ENCODE results near the gene GNB3. TPM values are rescaled to one million over a fixed set of nuclear protein-coding genes. Genes with fewer than 3 reads are reported as not detected.

GNB3 gene
- total RNA-seq, 1 donor from 2014 or later, result 22.2 TPM

DNA sequence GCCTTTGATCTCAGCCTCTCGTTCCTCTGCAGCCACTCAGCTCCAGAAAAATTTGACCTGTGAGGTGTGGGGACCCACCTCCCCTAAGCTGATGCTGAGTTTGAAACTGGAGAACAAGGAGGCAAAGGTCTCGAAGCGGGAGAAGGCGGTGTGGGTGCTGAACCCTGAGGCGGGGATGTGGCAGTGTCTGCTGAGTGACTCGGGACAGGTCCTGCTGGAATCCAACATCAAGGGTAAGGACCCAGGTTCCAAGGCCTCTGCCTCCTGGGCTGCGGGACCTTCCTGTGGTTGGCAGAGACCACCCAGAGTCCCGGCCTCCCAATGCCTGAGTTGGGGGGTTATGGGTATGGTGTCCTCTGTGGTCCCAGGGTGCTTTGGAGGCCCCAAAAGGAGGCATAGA lies 23.6 kb upstream of the GNB3 start:
- peaks cover 62% of the 10 kb centered on the region for H3K4me1 Mint-ChIP-seq
- DNase-seq (ENCODE audit: low read depth, low spot score), result no peak
- H3K4me3 Mint-ChIP-seq, result peak overlapping the region; percentile 62
- no peaks in the 10 kb centered on the region for H3K9me3 Mint-ChIP-seq
- H3K36me3 Mint-ChIP-seq (ENCODE audit: low read depth), result peaks cover 3% of the 10 kb centered on the region
- no peak overlapping the region for H3K27ac Mint-ChIP-seq (ENCODE audit: unreplicated experiment)
- TF ChIP-seq, protein P1, sequence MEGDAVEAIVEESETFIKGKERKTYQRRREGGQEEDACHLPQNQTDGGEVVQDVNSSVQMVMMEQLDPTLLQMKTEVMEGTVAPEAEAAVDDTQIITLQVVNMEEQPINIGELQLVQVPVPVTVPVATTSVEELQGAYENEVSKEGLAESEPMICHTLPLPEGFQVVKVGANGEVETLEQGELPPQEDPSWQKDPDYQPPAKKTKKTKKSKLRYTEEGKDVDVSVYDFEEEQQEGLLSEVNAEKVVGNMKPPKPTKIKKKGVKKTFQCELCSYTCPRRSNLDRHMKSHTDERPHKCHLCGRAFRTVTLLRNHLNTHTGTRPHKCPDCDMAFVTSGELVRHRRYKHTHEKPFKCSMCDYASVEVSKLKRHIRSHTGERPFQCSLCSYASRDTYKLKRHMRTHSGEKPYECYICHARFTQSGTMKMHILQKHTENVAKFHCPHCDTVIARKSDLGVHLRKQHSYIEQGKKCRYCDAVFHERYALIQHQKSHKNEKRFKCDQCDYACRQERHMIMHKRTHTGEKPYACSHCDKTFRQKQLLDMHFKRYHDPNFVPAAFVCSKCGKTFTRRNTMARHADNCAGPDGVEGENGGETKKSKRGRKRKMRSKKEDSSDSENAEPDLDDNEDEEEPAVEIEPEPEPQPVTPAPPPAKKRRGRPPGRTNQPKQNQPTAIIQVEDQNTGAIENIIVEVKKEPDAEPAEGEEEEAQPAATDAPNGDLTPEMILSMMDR (conservative IDR thresholded peaks at IDR 0.05), result no peak
- H3K27me3 Mint-ChIP-seq (ENCODE audit: low read depth), result no peaks in the 10 kb centered on the region

DNA sequence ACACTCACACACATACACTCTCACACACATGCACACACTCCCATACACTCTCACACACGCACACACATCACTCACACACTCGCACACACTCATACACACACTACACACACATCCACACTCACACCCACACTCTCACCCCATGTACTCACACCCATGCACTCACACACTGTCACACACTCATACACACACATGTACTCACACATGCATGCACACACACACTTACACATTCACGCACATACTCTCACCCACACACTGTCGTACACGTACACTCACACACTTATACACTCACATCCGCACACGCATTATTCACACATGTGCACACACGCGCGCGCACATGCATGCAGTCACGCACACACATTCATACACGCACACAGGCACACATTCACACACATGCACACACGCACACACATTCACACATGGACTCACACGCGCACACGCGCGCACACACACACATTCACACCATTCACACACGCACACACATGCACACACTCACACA lies 23.0 kb upstream of the GNB3 start:
- TF ChIP-seq, protein P1 (conservative IDR thresholded peaks at IDR 0.05), result no peak
- peaks cover 3% of the 10 kb centered on the region for H3K36me3 Mint-ChIP-seq (ENCODE audit: low read depth)
- H3K27me3 Mint-ChIP-seq (ENCODE audit: low read depth), result no peaks in the 10 kb centered on the region
- peak overlapping the region; percentile 4 for H3K27ac Mint-ChIP-seq (ENCODE audit: unreplicated experiment)
- H3K4me1 Mint-ChIP-seq, result peaks cover 65% of the 10 kb centered on the region
- H3K4me3 Mint-ChIP-seq, result peak overlapping the region; percentile 21
- no peak for DNase-seq (ENCODE audit: low read depth, low spot score)
- no peaks in the 10 kb centered on the region for H3K9me3 Mint-ChIP-seq

DNA sequence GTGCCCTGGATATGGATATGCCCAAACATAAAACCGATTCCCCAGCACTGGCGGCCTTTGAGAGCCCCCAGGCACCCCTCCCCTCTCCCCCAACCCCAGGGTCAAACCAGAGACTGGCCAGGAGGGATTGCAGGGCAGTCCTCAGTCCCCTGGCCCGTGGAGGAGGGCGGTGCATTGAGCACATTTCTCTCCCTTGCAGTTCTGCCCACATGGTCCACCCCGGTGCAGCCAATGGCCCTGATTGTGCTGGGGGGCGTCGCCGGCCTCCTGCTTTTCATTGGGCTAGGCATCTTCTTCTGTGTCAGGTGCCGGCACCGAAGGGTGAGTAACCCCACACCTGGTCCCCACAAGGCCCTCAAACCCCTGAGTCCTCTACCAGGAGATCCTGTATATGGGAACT lies 22.5 kb upstream of the GNB3 start:
- Mint-ChIP-seq H3K9me3 (no peaks in the 10 kb centered on the region), H3K27me3 (ENCODE audit: low read depth) (no peaks in the 10 kb centered on the region), H3K36me3 (ENCODE audit: low read depth) (peaks cover 3% of the 10 kb centered on the region), H3K4me3 (peak overlapping the region; percentile 58), H3K27ac (ENCODE audit: unreplicated experiment) (peak overlapping the region; percentile 78), H3K4me1 (peaks cover 69% of the 10 kb centered on the region)
- no peak for DNase-seq (ENCODE audit: low read depth, low spot score)
- TF ChIP-seq, protein P1 (conservative IDR thresholded peaks at IDR 0.05), result no peak

DNA sequence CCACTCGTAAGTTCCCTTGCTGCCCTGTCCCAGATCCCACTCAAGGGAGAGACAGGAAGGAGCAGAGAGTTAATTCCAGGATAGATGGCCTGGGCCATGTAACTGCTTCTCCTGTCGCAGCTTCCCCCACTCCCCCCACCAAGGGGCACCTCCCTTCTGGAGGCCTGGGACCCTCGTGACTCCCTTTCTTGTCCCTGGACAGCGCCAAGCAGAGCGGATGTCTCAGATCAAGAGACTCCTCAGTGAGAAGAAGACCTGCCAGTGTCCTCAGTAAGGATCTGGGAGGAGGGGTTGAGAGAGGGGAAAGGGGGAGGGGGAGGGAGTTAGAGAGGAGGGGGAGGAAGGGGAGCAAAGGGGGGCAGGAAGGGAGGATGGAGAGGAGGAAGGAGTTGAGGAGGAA lies 22.1 kb upstream of the GNB3 start:
- peak overlapping the region; percentile 58 for H3K4me3 Mint-ChIP-seq
- H3K27ac Mint-ChIP-seq (ENCODE audit: unreplicated experiment), result peak overlapping the region; percentile 78
- peaks cover 66% of the 10 kb centered on the region for H3K4me1 Mint-ChIP-seq
- H3K9me3 Mint-ChIP-seq, result no peaks in the 10 kb centered on the region
- no peaks in the 10 kb centered on the region for H3K27me3 Mint-ChIP-seq (ENCODE audit: low read depth)
- H3K36me3 Mint-ChIP-seq (ENCODE audit: low read depth), result peaks cover 3% of the 10 kb centered on the region
- DNase-seq (ENCODE audit: low read depth, low spot score), result no peak
- TF ChIP-seq, protein P1 (conservative IDR thresholded peaks at IDR 0.05), result no peak

DNA sequence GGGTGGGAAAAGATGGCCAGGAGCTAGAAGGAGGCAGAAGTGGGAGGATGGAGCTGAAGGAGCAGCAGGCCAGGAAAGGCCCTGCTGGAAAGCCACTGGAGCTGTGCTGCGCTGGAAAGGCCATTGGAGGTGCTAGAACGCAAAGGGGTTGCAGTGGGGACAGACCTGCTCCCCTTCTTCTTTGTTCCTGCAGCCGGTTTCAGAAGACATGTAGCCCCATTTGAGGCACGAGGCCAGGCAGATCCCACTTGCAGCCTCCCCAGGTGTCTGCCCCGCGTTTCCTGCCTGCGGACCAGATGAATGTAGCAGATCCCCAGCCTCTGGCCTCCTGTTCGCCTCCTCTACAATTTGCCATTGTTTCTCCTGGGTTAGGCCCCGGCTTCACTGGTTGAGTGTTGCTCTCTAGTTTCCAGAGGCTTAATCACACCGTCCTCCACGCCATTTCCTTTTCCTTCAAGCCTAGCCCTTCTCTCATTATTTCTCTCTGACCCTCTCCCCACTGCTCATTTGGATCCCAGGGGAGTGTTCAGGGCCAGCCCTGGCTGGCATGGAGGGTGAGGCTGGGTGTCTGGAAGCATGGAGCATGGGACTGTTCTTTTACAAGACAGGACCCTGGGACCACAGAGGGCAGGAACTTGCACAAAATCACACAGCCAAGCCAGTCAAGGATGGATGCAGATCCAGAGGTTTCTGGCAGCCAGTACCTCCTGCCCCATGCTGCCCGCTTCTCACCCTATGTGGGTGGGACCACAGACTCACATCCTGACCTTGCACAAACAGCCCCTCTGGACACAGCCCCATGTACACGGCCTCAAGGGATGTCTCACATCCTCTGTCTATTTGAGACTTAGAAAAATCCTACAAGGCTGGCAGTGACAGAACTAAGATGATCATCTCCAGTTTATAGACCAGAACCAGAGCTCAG lies 21.4 kb upstream of the GNB3 start:
- H3K27ac Mint-ChIP-seq (ENCODE audit: unreplicated experiment), result peak overlapping the region; percentile 84
- H3K4me1 Mint-ChIP-seq, result peaks cover 70% of the 10 kb centered on the region
- no peak for DNase-seq (ENCODE audit: low read depth, low spot score)
- no peaks in the 10 kb centered on the region for H3K9me3 Mint-ChIP-seq
- H3K27me3 Mint-ChIP-seq (ENCODE audit: low read depth), result no peaks in the 10 kb centered on the region
- TF ChIP-seq, protein P1 (conservative IDR thresholded peaks at IDR 0.05), result no peak
- H3K4me3 Mint-ChIP-seq, result peak overlapping the region; percentile 87
- peaks cover 3% of the 10 kb centered on the region for H3K36me3 Mint-ChIP-seq (ENCODE audit: low read depth)
